ENCODE measurements around the gene CDKAL1. TPM values are rescaled to one million over a fixed set of nuclear protein-coding genes. Genes with fewer than 3 reads are reported as not detected.

CDKAL1 gene
- total RNA-seq, 1 experiment from 2014 or later = 11.8 TPM

DNA sequence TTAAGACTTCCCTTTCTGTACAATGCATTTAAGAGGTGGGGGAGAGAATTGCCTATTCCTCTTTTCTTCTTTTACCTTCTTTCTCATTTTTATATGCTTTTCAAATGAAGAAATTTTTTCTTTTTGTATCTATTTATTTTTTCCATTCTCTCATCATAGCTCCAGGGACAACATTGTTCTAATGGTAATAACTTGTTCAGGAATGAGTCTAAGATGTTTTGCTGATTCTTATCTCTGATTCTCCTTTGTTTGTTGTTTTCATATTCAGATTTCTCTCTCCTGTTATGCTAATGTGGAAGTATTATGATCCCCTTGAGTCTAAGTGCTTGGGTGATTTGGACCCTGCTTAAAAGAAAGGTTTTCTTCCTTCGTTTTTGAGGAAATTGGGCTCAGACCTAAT, 451.6 kb downstream of the CDKAL1 start:
- DNase-seq (ENCODE audit: unreplicated experiment) = no peak
- ChIA-PET CTCF (no interaction called here), POLR2A (no interaction called here)
- no TSS peak for BruUV-seq (replicated peaks)
- TF ChIP-seq, protein P1, sequence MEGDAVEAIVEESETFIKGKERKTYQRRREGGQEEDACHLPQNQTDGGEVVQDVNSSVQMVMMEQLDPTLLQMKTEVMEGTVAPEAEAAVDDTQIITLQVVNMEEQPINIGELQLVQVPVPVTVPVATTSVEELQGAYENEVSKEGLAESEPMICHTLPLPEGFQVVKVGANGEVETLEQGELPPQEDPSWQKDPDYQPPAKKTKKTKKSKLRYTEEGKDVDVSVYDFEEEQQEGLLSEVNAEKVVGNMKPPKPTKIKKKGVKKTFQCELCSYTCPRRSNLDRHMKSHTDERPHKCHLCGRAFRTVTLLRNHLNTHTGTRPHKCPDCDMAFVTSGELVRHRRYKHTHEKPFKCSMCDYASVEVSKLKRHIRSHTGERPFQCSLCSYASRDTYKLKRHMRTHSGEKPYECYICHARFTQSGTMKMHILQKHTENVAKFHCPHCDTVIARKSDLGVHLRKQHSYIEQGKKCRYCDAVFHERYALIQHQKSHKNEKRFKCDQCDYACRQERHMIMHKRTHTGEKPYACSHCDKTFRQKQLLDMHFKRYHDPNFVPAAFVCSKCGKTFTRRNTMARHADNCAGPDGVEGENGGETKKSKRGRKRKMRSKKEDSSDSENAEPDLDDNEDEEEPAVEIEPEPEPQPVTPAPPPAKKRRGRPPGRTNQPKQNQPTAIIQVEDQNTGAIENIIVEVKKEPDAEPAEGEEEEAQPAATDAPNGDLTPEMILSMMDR (IDR thresholded peaks at IDR 0.05; ENCODE audit: unreplicated experiment) = no peak
- H3K9me3 Mint-ChIP-seq (ENCODE audit: unreplicated experiment) = no peaks in the 10 kb centered on the region
- no peaks in the 10 kb centered on the region for H3K4me1 Mint-ChIP-seq (ENCODE audit: insufficient read depth, unreplicated experiment)
- no peaks in the 10 kb centered on the region for H3K27me3 Mint-ChIP-seq (ENCODE audit: insufficient read depth, unreplicated experiment)
- H3K36me3 Mint-ChIP-seq (ENCODE audit: insufficient read depth, unreplicated experiment) = no peaks in the 10 kb centered on the region
- no peak overlapping the region for H3K27ac Mint-ChIP-seq (ENCODE audit: low read depth, unreplicated experiment)
- H3K4me3 Mint-ChIP-seq (ENCODE audit: unreplicated experiment) = no peak overlapping the region
- intact Hi-C loops (cut with micrococcal nuclease) = no loop called here

DNA sequence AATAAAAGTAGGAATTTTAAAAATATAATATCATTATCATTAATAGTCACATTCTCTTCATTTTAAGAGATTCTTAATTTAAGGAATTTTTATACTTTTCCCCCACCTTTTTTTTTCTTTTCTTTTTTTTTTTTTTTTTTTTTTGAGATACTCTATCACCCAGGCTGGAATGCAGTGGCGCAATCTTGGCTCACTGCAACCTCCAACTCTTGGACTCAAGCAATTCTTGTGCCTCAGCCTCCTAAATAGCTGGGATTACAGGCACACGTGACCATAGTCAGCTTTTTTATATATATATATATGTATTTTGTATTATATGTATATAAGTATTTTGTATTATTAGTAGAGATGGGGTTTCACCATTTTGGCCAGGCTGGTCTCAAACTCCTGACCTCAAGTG, 457.7 kb downstream of the CDKAL1 start:
- CTCF ChIA-PET = interaction anchor here (0.7 kb wide), 1 partner anchor 64 kb away, joined by 3 read pairs; no protein-coding TSS in a partner anchor
- TF ChIP-seq, protein P1 (IDR thresholded peaks at IDR 0.05; ENCODE audit: unreplicated experiment) = no peak
- Mint-ChIP-seq H3K9me3 (ENCODE audit: unreplicated experiment) (peaks cover 7% of the 10 kb centered on the region), H3K36me3 (ENCODE audit: insufficient read depth, unreplicated experiment) (no peaks in the 10 kb centered on the region), H3K27ac (ENCODE audit: low read depth, unreplicated experiment) (no peak overlapping the region), H3K4me1 (ENCODE audit: insufficient read depth, unreplicated experiment) (no peaks in the 10 kb centered on the region), H3K4me3 (ENCODE audit: unreplicated experiment) (no peak overlapping the region), H3K27me3 (ENCODE audit: insufficient read depth, unreplicated experiment) (no peaks in the 10 kb centered on the region)
- no TSS peak for BruUV-seq (replicated peaks)
- peak; percentile 12 for DNase-seq (ENCODE audit: unreplicated experiment)
- intact Hi-C loops (cut with micrococcal nuclease) = no loop called here
- POLR2A ChIA-PET = interaction anchor here (0.7 kb wide), 1 partner anchor 69 kb away, joined by 3 read pairs; no protein-coding TSS in a partner anchor

DNA sequence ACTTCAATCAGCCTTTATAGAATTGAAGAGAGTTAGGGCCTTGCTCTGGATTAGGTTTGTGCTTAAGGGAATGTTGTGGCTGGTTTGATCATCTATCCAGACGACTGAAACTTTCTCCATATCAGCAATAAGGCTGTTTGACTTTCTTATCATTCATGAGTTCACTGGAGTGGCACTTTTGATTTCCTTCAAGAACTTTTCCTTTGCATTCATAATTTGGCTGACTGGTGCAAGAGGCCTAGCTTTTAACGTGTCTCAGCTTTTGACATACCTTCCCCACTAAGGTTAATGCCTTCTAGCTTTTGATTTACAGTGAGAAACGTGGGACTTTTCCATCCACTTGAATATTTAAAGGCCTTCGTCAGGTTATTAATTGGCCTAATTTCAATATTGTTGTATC, 461.8 kb downstream of the CDKAL1 start:
- intact Hi-C loops (cut with micrococcal nuclease) = no loop called here
- no TSS peak for BruUV-seq (replicated peaks)
- Mint-ChIP-seq H3K4me3 (ENCODE audit: unreplicated experiment) (no peak overlapping the region), H3K27ac (ENCODE audit: low read depth, unreplicated experiment) (no peak overlapping the region), H3K9me3 (ENCODE audit: unreplicated experiment) (peaks cover 7% of the 10 kb centered on the region), H3K27me3 (ENCODE audit: insufficient read depth, unreplicated experiment) (no peaks in the 10 kb centered on the region), H3K36me3 (ENCODE audit: insufficient read depth, unreplicated experiment) (no peaks in the 10 kb centered on the region), H3K4me1 (ENCODE audit: insufficient read depth, unreplicated experiment) (peaks cover 2% of the 10 kb centered on the region)
- CTCF ChIA-PET = interaction anchor here (0.5 kb wide), 1 partner anchor 163 kb away, joined by 3 read pairs; no protein-coding TSS in a partner anchor
- DNase-seq (ENCODE audit: unreplicated experiment) = no peak
- TF ChIP-seq, protein P1 (IDR thresholded peaks at IDR 0.05; ENCODE audit: unreplicated experiment) = no peak
- POLR2A ChIA-PET = no interaction called here

DNA sequence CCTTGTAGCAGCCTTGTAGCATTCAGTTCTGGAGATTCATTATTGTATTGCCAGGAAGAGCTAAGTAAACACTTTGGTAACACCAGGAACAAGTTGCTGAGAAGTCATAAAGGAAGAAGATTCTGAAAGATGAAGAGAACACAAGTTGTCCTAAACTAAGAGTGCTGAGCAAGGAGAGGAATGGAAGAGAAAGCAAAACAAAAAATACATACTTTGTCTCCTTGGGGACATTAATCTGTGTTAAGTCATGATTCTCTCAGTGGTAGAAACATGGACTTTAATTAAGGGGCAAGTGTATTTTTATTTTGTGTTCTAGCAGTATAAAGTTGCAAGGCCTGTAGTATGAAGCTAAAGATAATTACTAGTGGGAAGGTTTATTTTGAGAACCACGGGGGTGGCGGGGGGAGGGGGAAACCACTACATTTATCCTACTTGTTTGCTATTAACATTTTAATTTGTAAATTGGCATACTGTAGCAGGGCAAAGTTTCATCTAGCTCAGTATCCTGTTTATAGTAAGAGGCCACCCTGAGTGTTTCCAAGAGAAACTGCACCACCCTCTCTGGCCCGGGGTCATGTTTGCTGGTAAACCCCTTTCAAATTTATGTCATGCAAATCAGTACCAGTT, 463.0 kb downstream of the CDKAL1 start:
- H3K4me3 Mint-ChIP-seq (ENCODE audit: unreplicated experiment) = no peak overlapping the region
- no TSS peak for BruUV-seq (replicated peaks)
- no peaks in the 10 kb centered on the region for H3K36me3 Mint-ChIP-seq (ENCODE audit: insufficient read depth, unreplicated experiment)
- peaks cover 7% of the 10 kb centered on the region for H3K9me3 Mint-ChIP-seq (ENCODE audit: unreplicated experiment)
- H3K4me1 Mint-ChIP-seq (ENCODE audit: insufficient read depth, unreplicated experiment) = peaks cover 13% of the 10 kb centered on the region
- CTCF ChIA-PET = interaction anchor here (0.6 to 0.7 kb wide), 2 partner anchors 133 to 591 kb away, joined by 4 to 5 read pairs; no protein-coding TSS in a partner anchor
- POLR2A ChIA-PET = interaction anchor here (0.6 to 0.7 kb wide), 2 partner anchors 26 to 1636 kb away, joined by 3 to 4 read pairs; no protein-coding TSS in a partner anchor
- TF ChIP-seq, protein P1 (IDR thresholded peaks at IDR 0.05; ENCODE audit: unreplicated experiment) = no peak
- no peak overlapping the region for H3K27ac Mint-ChIP-seq (ENCODE audit: low read depth, unreplicated experiment)
- H3K27me3 Mint-ChIP-seq (ENCODE audit: insufficient read depth, unreplicated experiment) = no peaks in the 10 kb centered on the region
- intact Hi-C loops (cut with micrococcal nuclease) = no loop called here
- no peak for DNase-seq (ENCODE audit: unreplicated experiment)
